Retinal pigment epithelial cell (primary cell): Measurements from ENCODE around the gene PIF1.

ENCODE experiments used
- DNase-seq: peaks from one replicate; pipeline ENCODE4 v3.0.0-alpha.2; 2010; ENCODE audit warnings: low read depth
- H3K4me3 ChIP-seq: 2 replicates; pipeline ENCODE4 v1.5.1; 2011; ENCODE audit warnings: mild to moderate bottlenecking, low read length, control low read depth, moderate library complexity
- CTCF ChIP-seq: conservative IDR thresholded peaks from 2 replicates; pipeline ENCODE4 v1.5.1; 2011; ENCODE audit warnings: low read depth, low read length, control low read depth, inconsistent platforms

Gene PIF1

GRCh38 chr15:64847448-64847847 lies 22.0 kb upstream of the PIF1 start:
- H3K4me3 ChIP-seq, result no peak overlapping the region
- TF ChIP-seq CTCF, result no peak

GRCh38 chr15:64847016-64847415 lies 21.6 kb upstream of the PIF1 start:
- no peak for DNase-seq
- H3K4me3 ChIP-seq, result no peak overlapping the region
- TF ChIP-seq CTCF, result no peak

More at GRCh38 chr15:64847448-64847847, 22.0 kb upstream of the PIF1 start:
- DNase-seq, result no peak

- no peak for TF ChIP-seq CTCF
- no peak overlapping the region for H3K4me3 ChIP-seq
- DNase-seq, result no peak
Measured at GRCh38 chr15:64845831-64846595, 20.6 kb upstream of the PIF1 start.

GRCh38 chr15:64845183-64845611 lies 19.8 kb upstream of the PIF1 start:
- DNase-seq, result no peak
- no peak overlapping the region for H3K4me3 ChIP-seq
- TF ChIP-seq CTCF, result no peak

GRCh38 chr15:64844576-64845145 lies 19.2 kb upstream of the PIF1 start:
- DNase-seq, result no peak
- H3K4me3 ChIP-seq, result peak overlapping the region; percentile 2

GRCh38 chr15:64843991-64844390 lies 18.5 kb upstream of the PIF1 start:
- no peak for TF ChIP-seq CTCF
- peak overlapping the region; percentile 4 for H3K4me3 ChIP-seq
- no peak for DNase-seq

More at GRCh38 chr15:64844576-64845145, 19.2 kb upstream of the PIF1 start:
- TF ChIP-seq CTCF, result no peak

- no peak for DNase-seq
- TF ChIP-seq CTCF, result no peak
Measured at GRCh38 chr15:64842986-64843561, 17.6 kb upstream of the PIF1 start.

More at GRCh38 chr15:64842986-64843561, 17.6 kb upstream of the PIF1 start:
- peak overlapping the region; percentile 82 for H3K4me3 ChIP-seq
